K562 (cell line): ENCODE data around the gene PSD4.

Source experiments
- BRCA1 ChIP-seq, 2 experiments: fragments of 450-650 bp in 1 of 2; sonication (generic) in 1 of 2; formaldehyde crosslinking in 1 of 2; IDR thresholded peaks; 2 replicates each; pipeline versions ENCODE4 v1.5.0 to v1.6.1; 2017 to 2020; ENCODE audit warnings: mild to moderate bottlenecking in 1 of 2, missing genetic modification reagents in 1 of 2
- EP300 ChIP-seq: IDR thresholded peaks from 2 replicates; pipeline ENCODE4 v1.6.1; 2012; ENCODE audit warnings: low read length, improper control_type of control experiment
- FOXM1 ChIP-seq, 2 experiments: fragments of 450-650 bp in 1 of 2; sonication (generic) in 1 of 2; formaldehyde crosslinking in 1 of 2; IDR thresholded peaks; 2 replicates each; pipeline versions ENCODE4 v1.6.1 to v1.9.0; 2017 to 2022; ENCODE audit warnings: low read depth in 2 of 2, mild to moderate bottlenecking in 2 of 2, missing genetic modification reagents in 1 of 2, moderate library complexity in 1 of 2
- GABPA ChIP-seq: fragments of 200-800 bp; sonication (Bioruptor generic); conservative IDR thresholded peaks from 2 replicates; pipeline ENCODE4 v1.6.1; 2016; ENCODE audit warnings: low read depth, missing genetic modification characterization, missing compliant biosample characterization
- PML ChIP-seq: IDR thresholded peaks from 2 replicates; pipeline ENCODE4 v1.6.1; 2012; ENCODE audit warnings: low read length, inconsistent platforms
- SREBF2 ChIP-seq: sonication (generic); formaldehyde crosslinking; IDR thresholded peaks from 2 replicates; pipeline ENCODE4 v1.4.0; 2020; ENCODE audit warnings: mild to moderate bottlenecking, missing genetic modification reagents
- TF ChIP-seq, protein P1 (sequence below): IDR thresholded peaks from 3 replicates; pipeline ENCODE4 v1.6.1; 2011; ENCODE audit warnings: borderline replicate concordance, mild to moderate bottlenecking, moderate library complexity; ENCODE audit not compliant: insufficient read length; ENCODE audit errors: extremely low read depth
- TF ChIP-seq, protein P2 (sequence below): fragments of 150-350 bp; conservative IDR thresholded peaks from 2 replicates; pipeline ENCODE4 v1.6.1; 2014; ENCODE audit warnings: low read length
- TF ChIP-seq, protein P3 (sequence below): fragments of 450-650 bp; IDR thresholded peaks from 2 replicates; pipeline ENCODE4 v1.6.1; 2016
- TF ChIP-seq, protein P4 (sequence below): sonication (generic); formaldehyde crosslinking; IDR thresholded peaks from 2 replicates; pipeline ENCODE4 v1.5.0; 2020; ENCODE audit warnings: missing genetic modification reagents
- TF ChIP-seq, protein P5 (sequence below), 2 experiments: IDR thresholded peaks in 1 of 2; conservative IDR thresholded peaks in 1 of 2; 2 replicates each; pipeline ENCODE4 v1.6.1; 2016; ENCODE audit warnings: low read depth in 2 of 2, mild to moderate bottlenecking in 1 of 2, missing compliant biosample characterization in 1 of 2, missing genetic modification characterization in 1 of 2, moderate library complexity in 1 of 2

DNA sequence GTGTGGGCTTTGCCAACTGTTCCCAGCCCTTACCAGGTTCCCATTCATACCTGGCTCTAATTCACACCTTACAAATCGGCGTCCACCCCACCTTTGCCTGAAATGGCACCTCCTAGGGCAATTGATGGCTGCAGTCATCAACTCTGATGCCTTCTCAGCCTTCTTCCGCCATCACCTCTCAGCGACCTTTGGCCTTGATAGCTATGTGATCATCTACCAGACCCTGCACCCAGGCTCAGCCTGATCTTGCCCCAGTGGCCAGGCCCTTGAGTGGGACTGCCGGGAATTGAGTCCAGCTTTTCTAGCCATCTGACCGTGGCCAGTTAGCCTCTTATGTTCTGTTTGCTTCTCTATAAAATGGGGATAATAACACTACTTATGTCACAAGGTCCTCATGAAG, 32.5 kb downstream of the PSD4 start:
- TF ChIP-seq FOXM1 (IDR thresholded peaks at IDR 0.05; ENCODE audit: low read depth) (no peak), FOXM1 (CRISPR knock-in tag; IDR thresholded peaks at IDR 0.05; ENCODE audit: low read depth) (no peak), BRCA1 (IDR thresholded peaks at IDR 0.05) (no peak), BRCA1 (CRISPR knock-in tag; IDR thresholded peaks at IDR 0.05) (no peak), PML (no peak), SREBF2 (CRISPR knock-in tag) (no peak), EP300 (no peak), GABPA (tag) (no peak)
- TF ChIP-seq, protein P1, sequence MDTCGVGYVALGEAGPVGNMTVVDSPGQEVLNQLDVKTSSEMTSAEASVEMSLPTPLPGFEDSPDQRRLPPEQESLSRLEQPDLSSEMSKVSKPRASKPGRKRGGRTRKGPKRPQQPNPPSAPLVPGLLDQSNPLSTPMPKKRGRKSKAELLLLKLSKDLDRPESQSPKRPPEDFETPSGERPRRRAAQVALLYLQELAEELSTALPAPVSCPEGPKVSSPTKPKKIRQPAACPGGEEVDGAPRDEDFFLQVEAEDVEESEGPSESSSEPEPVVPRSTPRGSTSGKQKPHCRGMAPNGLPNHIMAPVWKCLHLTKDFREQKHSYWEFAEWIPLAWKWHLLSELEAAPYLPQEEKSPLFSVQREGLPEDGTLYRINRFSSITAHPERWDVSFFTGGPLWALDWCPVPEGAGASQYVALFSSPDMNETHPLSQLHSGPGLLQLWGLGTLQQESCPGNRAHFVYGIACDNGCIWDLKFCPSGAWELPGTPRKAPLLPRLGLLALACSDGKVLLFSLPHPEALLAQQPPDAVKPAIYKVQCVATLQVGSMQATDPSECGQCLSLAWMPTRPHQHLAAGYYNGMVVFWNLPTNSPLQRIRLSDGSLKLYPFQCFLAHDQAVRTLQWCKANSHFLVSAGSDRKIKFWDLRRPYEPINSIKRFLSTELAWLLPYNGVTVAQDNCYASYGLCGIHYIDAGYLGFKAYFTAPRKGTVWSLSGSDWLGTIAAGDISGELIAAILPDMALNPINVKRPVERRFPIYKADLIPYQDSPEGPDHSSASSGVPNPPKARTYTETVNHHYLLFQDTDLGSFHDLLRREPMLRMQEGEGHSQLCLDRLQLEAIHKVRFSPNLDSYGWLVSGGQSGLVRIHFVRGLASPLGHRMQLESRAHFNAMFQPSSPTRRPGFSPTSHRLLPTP = no peak
- TF ChIP-seq, protein P2, sequence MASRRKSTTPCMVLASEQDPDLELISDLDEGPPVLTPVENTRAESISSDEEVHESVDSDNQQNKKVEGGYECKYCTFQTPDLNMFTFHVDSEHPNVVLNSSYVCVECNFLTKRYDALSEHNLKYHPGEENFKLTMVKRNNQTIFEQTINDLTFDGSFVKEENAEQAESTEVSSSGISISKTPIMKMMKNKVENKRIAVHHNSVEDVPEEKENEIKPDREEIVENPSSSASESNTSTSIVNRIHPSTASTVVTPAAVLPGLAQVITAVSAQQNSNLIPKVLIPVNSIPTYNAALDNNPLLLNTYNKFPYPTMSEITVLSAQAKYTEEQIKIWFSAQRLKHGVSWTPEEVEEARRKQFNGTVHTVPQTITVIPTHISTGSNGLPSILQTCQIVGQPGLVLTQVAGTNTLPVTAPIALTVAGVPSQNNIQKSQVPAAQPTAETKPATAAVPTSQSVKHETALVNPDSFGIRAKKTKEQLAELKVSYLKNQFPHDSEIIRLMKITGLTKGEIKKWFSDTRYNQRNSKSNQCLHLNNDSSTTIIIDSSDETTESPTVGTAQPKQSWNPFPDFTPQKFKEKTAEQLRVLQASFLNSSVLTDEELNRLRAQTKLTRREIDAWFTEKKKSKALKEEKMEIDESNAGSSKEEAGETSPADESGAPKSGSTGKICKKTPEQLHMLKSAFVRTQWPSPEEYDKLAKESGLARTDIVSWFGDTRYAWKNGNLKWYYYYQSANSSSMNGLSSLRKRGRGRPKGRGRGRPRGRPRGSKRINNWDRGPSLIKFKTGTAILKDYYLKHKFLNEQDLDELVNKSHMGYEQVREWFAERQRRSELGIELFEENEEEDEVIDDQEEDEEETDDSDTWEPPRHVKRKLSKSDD = no peak
- TF ChIP-seq, protein P3, sequence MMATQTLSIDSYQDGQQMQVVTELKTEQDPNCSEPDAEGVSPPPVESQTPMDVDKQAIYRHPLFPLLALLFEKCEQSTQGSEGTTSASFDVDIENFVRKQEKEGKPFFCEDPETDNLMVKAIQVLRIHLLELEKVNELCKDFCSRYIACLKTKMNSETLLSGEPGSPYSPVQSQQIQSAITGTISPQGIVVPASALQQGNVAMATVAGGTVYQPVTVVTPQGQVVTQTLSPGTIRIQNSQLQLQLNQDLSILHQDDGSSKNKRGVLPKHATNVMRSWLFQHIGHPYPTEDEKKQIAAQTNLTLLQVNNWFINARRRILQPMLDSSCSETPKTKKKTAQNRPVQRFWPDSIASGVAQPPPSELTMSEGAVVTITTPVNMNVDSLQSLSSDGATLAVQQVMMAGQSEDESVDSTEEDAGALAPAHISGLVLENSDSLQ = no peak
- TF ChIP-seq, protein P4, sequence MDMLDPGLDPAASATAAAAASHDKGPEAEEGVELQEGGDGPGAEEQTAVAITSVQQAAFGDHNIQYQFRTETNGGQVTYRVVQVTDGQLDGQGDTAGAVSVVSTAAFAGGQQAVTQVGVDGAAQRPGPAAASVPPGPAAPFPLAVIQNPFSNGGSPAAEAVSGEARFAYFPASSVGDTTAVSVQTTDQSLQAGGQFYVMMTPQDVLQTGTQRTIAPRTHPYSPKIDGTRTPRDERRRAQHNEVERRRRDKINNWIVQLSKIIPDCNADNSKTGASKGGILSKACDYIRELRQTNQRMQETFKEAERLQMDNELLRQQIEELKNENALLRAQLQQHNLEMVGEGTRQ (CRISPR knock-in tag) = no peak
- TF ChIP-seq, protein P5, sequence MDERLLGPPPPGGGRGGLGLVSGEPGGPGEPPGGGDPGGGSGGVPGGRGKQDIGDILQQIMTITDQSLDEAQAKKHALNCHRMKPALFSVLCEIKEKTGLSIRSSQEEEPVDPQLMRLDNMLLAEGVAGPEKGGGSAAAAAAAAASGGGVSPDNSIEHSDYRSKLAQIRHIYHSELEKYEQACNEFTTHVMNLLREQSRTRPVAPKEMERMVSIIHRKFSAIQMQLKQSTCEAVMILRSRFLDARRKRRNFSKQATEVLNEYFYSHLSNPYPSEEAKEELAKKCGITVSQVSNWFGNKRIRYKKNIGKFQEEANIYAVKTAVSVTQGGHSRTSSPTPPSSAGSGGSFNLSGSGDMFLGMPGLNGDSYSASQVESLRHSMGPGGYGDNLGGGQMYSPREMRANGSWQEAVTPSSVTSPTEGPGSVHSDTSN (CRISPR knock-in tag; IDR thresholded peaks at IDR 0.05; ENCODE audit: low read depth) = no peak
- TF ChIP-seq, protein P5 (tag; conservative IDR thresholded peaks at IDR 0.05; ENCODE audit: low read depth) = no peak
